SH-SY5Y (cell line): ENCODE measurements around the gene SHMT1.

ENCODE experiments used
- GATA2 ChIP-seq: IDR thresholded peaks from 2 replicates; pipeline ENCODE4 v1.6.1; 2011; ENCODE audit warnings: mild to moderate bottlenecking, low read depth, low read length
- GATA3 ChIP-seq: IDR thresholded peaks from 2 replicates; pipeline ENCODE4 v1.6.1; 2011; ENCODE audit warnings: low read depth, mild to moderate bottlenecking, low read length, moderate library complexity

- no peak for TF ChIP-seq GATA2
- no peak for TF ChIP-seq GATA3
These were observed 81.6 kb downstream of the SHMT1 start for GRCh38 chr17:18281788-18282187.
